Measurements from ENCODE around the gene ATP1B3. TPM values are rescaled to one million over a fixed set of nuclear protein-coding genes. Genes with fewer than 3 reads are reported as not detected.
A peak's percentile ranks its signal among the peaks of the same experiment; 100 is the strongest.

Gene ATP1B3
- total and polyA plus RNA-seq, 9 of the 15 experiments (the other 6 are each of a cell fraction or from before 2014, with no cell fraction given) = 48.3 to 202 (median 123) TPM

- H3K9me3 ChIP-seq (replicated peaks; ENCODE audit: control insufficient read depth, insufficient read depth, low read depth, low read length) = no peaks in the 10 kb centered on the region
- H3K9me1 ChIP-seq (ENCODE audit: control insufficient read depth, insufficient read depth, low read length) = no peaks in the 10 kb centered on the region
- DNase-seq (ENCODE audit: extremely low read depth in 1 of 4, low spot score in 3 of 4) = peak in 3 of 4 experiments; percentile 38 to 69 (median 45)
- peak overlapping the region; percentile 72 for H3K27ac ChIP-seq (ENCODE audit: extremely low read depth, low read depth, low read length)
- FAIRE-seq = no peak
- CTCF ChIA-PET (ENCODE audit: low intra/inter-chr PET ratio) = interaction anchor here (1.8 kb wide), 1 partner anchor 137 kb away, joined by 16 read pairs; the partner anchor contains the start of gene RNF7
- peak overlapping the region; percentile 96 for H2AFZ ChIP-seq (ENCODE audit: low read depth, low read length)
- peak; percentile 68 for ATAC-seq
- H3K36me3 ChIP-seq (ENCODE audit: control insufficient read depth, insufficient read depth, low read length) = peaks cover 16% of the 10 kb centered on the region; the same call in 1 of the 3 replicates
- WGBS (ENCODE audit: insufficient coverage, low coverage, missing lambda C conversion rate) = 0% methylated on average over 34 of the region's 42 CpGs
- H4K20me1 ChIP-seq (replicated peaks; ENCODE audit: control insufficient read depth, insufficient read depth, low read length) = peaks cover 13% of the 10 kb centered on the region; the same call in 1 of the 2 replicates
- peak overlapping the region; percentile 79 to 95 for H3K9ac ChIP-seq (ENCODE audit: insufficient read depth in 1 of 2, low read depth in 2 of 2, low read length in 2 of 2)
- TSS peak; percentile 48 for BruUV-seq (replicated peaks)
- intact Hi-C loops (cut with micrococcal nuclease) = loop anchor here (1.0 to 5.0 kb wide), 3 partner anchors 36 to 138 kb away; partner anchors contain the start of gene RNF7
- in situ Hi-C loops (cut with MboI) = no loop called here
- H3K79me2 ChIP-seq (ENCODE audit: control insufficient read depth, insufficient read depth, low read length) = peaks cover 46% of the 10 kb centered on the region
- peak overlapping the region; percentile 81 for H3K4me2 ChIP-seq (ENCODE audit: insufficient read depth, low read length)
- peak overlapping the region; percentile 98 for H3K4me3 ChIP-seq
- H3K4me1 ChIP-seq (replicated peaks in 1 of 2; ENCODE audit: control insufficient read depth in 2 of 2, insufficient read depth in 2 of 2, low read length in 2 of 2) = peaks cover 9 to 17% of the 10 kb centered on the region in 2 experiments; a peak in 2 of 5 replicates
- POLR2A ChIA-PET = interaction anchor here (0.7 to 4.0 kb wide), 14 partner anchors 8 to 139 kb away, joined by 3 to 26 read pairs (median 3); no protein-coding TSS in a partner anchor
- H3K27me3 ChIP-seq (ENCODE audit: control insufficient read depth in 2 of 2, insufficient read depth in 2 of 2, low read length in 2 of 2) = no peaks in the 10 kb centered on the region
- TF ChIP-seq, protein P1, sequence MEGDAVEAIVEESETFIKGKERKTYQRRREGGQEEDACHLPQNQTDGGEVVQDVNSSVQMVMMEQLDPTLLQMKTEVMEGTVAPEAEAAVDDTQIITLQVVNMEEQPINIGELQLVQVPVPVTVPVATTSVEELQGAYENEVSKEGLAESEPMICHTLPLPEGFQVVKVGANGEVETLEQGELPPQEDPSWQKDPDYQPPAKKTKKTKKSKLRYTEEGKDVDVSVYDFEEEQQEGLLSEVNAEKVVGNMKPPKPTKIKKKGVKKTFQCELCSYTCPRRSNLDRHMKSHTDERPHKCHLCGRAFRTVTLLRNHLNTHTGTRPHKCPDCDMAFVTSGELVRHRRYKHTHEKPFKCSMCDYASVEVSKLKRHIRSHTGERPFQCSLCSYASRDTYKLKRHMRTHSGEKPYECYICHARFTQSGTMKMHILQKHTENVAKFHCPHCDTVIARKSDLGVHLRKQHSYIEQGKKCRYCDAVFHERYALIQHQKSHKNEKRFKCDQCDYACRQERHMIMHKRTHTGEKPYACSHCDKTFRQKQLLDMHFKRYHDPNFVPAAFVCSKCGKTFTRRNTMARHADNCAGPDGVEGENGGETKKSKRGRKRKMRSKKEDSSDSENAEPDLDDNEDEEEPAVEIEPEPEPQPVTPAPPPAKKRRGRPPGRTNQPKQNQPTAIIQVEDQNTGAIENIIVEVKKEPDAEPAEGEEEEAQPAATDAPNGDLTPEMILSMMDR (IDR thresholded peaks at IDR 0.05 in 2 of 3, conservative IDR thresholded peaks at IDR 0.05 in 1 of 3; ENCODE audit: insufficient read depth in 2 of 3, low read depth in 1 of 3, low read length in 3 of 3) = no peak
- TF ChIP-seq TAF15 (IDR thresholded peaks at IDR 0.05; ENCODE audit: low read depth, low read length) (no peak), OTX1 (CRISPR knock-in tag; IDR thresholded peaks at IDR 0.05) (no peak), ZEB2 (IDR thresholded peaks at IDR 0.05) (0 out of 2 replicates have a peak, but pooled peaks have one; percentile 2), FOXP1 (CRISPR knock-in tag; IDR thresholded peaks at IDR 0.05) (0 out of 2 replicates have a peak, but pooled peaks have one; percentile 5), ATF1 (CRISPR knock-in tag; IDR thresholded peaks at IDR 0.05) (peak; percentile 65), ATF1 (tag; IDR thresholded peaks at IDR 0.05) (peak; percentile 98), NCOA6 (IDR thresholded peaks at IDR 0.05) (no peak), SIN3B (IDR thresholded peaks at IDR 0.05; ENCODE audit: low read depth) (0 out of 2 replicates have a peak, but pooled peaks have one; percentile 30), E2F3 (CRISPR knock-in tag; IDR thresholded peaks at IDR 0.05) (no peak), E2F8 (IDR thresholded peaks at IDR 0.05; ENCODE audit: low read depth, partially characterized antibody) (peak; percentile 67), GABPA (tag; conservative IDR thresholded peaks at IDR 0.05; ENCODE audit: low read depth) (0 out of 2 replicates have a peak, but pooled peaks have one; percentile 26), E2F1 (CRISPR knock-in tag; IDR thresholded peaks at IDR 0.05) (peak; percentile 25; the same call in 1 of the 2 replicates), TARDBP (IDR thresholded peaks at IDR 0.05) (peak; percentile 97), RBFOX2 (IDR thresholded peaks at IDR 0.05; ENCODE audit: low read depth, low read length) (peak; percentile 57; the same call in 1 of the 2 replicates), POLR2A (conservative IDR thresholded peaks at IDR 0.05) (peak; percentile 67), NCOA1 (IDR thresholded peaks at IDR 0.05; ENCODE audit: low read depth) (peak; percentile 97), ZNF253 (CRISPR knock-in tag; conservative IDR thresholded peaks at IDR 0.05) (no peak), CREM (IDR thresholded peaks at IDR 0.05; ENCODE audit: low read depth) (peak; percentile 96), ZNF12 (CRISPR knock-in tag; IDR thresholded peaks at IDR 0.05) (0 out of 2 replicates have a peak, but pooled peaks have one; percentile 25)
Observed at GRCh38 chr3:141875893-141876380, 506 bp upstream of the ATP1B3 start.
